K562 (cell line): ENCODE results near the gene TADA1. TPM values are rescaled to one million over a fixed set of nuclear protein-coding genes. Genes with fewer than 3 reads are reported as not detected.

Experiments
- ATAC-seq: fragments of 200-7000 bp; cut with Tn5 transposase; 3 replicates; pipeline ENCODE4 v1.9.1; 2020; ENCODE audit warnings: moderate library complexity
- BruUV-seq: library from RNA; stranded (reverse); fragments of 400-500 nt; replicated peaks from 2 replicates; lab custom pipeline; 2021; lab: Mats Ljungman, UMichigan
- CTCF ChIA-PET: fragments of 300-600 bp; formaldehyde crosslinking; extraction: SDS; loops from one replicate; lab custom pipeline; 2021; ENCODE audit warnings: low intra/inter-chr PET ratio; lab: Yijun Ruan, JAX
- POLR2A ChIA-PET: fragments of 300-600, 350-650 bp; sonication (Branson Sonifier 250); formaldehyde crosslinking; extraction: SDS; loops from one replicate; lab custom pipeline; 2021; ENCODE audit warnings: antibody characterized with exemption, inconsistent platforms; lab: Yijun Ruan, JAX
- DNase-seq, 4 experiments: peaks; one replicate each; pipeline versions ENCODE4 v3.0.0 to v3.0.0-alpha.2; 2011 to 2018; ENCODE audit warnings: low spot score in 3 of 4, mixed read lengths in 3 of 4; ENCODE audit errors: extremely low read depth in 1 of 4
- FAIRE-seq: peaks from 2 replicates; lab custom pipeline; 2011; peaks lifted over from hg19 to GRCh38; lab: Jason Lieb, UNC
- H2AFZ ChIP-seq: 2 replicates; pipeline ENCODE4 v1.6.0; 2011; ENCODE audit warnings: low read depth, low read length, control low read depth, inconsistent platforms
- H3K27ac ChIP-seq: fragments of 200-600 bp; 3 replicates; pipeline ENCODE4 v1.8.0; 2011; ENCODE audit warnings: low read depth, mild to moderate bottlenecking, control low read depth, inconsistent platforms, low read length, moderate library complexity, mixed read lengths; ENCODE audit errors: extremely low read depth
- H3K27me3 ChIP-seq, 2 experiments: fragments of 300-600 bp in 1 of 2; 2 replicates in 1 of 2; 3 replicates in 1 of 2; pipeline versions ENCODE4 v1.6.0 to v1.8.0; 2011; ENCODE audit warnings: inconsistent platforms in 2 of 2, low read length in 2 of 2, mild to moderate bottlenecking in 1 of 2, mixed read lengths in 1 of 2, moderate library complexity in 1 of 2; ENCODE audit not compliant: control insufficient read depth in 2 of 2, insufficient read depth in 2 of 2
- H3K36me3 ChIP-seq: fragments of 300-600 bp; 3 replicates; pipeline ENCODE4 v1.8.0; 2011; ENCODE audit warnings: mild to moderate bottlenecking, low read length, inconsistent platforms; ENCODE audit not compliant: control insufficient read depth, insufficient read depth
- H3K4me1 ChIP-seq, 2 experiments: fragments of 200-600 bp in 1 of 2; replicated peaks in 1 of 2; 2 replicates in 1 of 2; 3 replicates in 1 of 2; pipeline versions ENCODE4 v1.5.1 to v1.8.0; 2011; ENCODE audit warnings: inconsistent platforms in 2 of 2, low read length in 2 of 2, mild to moderate bottlenecking in 1 of 2, mixed read lengths in 1 of 2, moderate library complexity in 1 of 2; ENCODE audit not compliant: control insufficient read depth in 2 of 2, insufficient read depth in 2 of 2
- H3K4me2 ChIP-seq: 2 replicates; pipeline ENCODE4 v1.6.1; 2011; ENCODE audit warnings: low read length, control low read depth, inconsistent platforms, mixed read lengths; ENCODE audit not compliant: insufficient read depth
- H3K4me3 ChIP-seq: fragments of 200-600 bp; sonication (generic), shearing (Covaris generic); 2 replicates; pipeline ENCODE4 v1.5.1; 2016; ENCODE audit warnings: control low read depth, inconsistent platforms
- H3K79me2 ChIP-seq: fragments of 200-600 bp; 3 replicates; pipeline ENCODE4 v1.8.0; 2011; ENCODE audit warnings: low read length, inconsistent platforms; ENCODE audit not compliant: control insufficient read depth, insufficient read depth
- H3K9ac ChIP-seq, 2 experiments: 2 replicates each; pipeline versions ENCODE4 v1.6.0 to v1.6.1; 2011; ENCODE audit warnings: low read depth in 2 of 2, low read length in 2 of 2, control low read depth in 1 of 2, inconsistent platforms in 1 of 2, mild to moderate bottlenecking in 1 of 2, mixed read lengths in 1 of 2; ENCODE audit not compliant: insufficient read depth in 1 of 2
- H3K9me1 ChIP-seq: one replicate; pipeline ENCODE4 v1.6.0; 2011; ENCODE audit warnings: inconsistent platforms, mild to moderate bottlenecking, low read length, moderate library complexity; ENCODE audit not compliant: control insufficient read depth, insufficient read depth
- H3K9me3 ChIP-seq: replicated peaks from 2 replicates; pipeline ENCODE4 v1.5.1; 2011; ENCODE audit warnings: low read depth, low read length, inconsistent platforms; ENCODE audit not compliant: control insufficient read depth, insufficient read depth
- H4K20me1 ChIP-seq: replicated peaks from 2 replicates; pipeline ENCODE4 v1.6.1; 2011; ENCODE audit warnings: low read length, inconsistent platforms, mixed read lengths; ENCODE audit not compliant: control insufficient read depth, insufficient read depth
- EWSR1 ChIP-seq: fragments of 450-650 bp; IDR thresholded peaks from 2 replicates; pipeline ENCODE4 v1.6.1; 2018; ENCODE audit warnings: borderline replicate concordance, mild to moderate bottlenecking, low read depth, moderate library complexity; ENCODE audit not compliant: partially characterized antibody
- HNRNPK ChIP-seq: fragments of 200-400 bp; formaldehyde crosslinking; IDR thresholded peaks from one replicate; pipeline ENCODE4 v1.6.1; 2018; ENCODE audit warnings: mild to moderate bottlenecking, low read depth, low read length; ENCODE audit not compliant: poor library complexity, severe bottlenecking
- KDM4B ChIP-seq, 2 experiments: fragments of 450-650 bp in 1 of 2; sonication (generic) in 1 of 2; IDR thresholded peaks; 2 replicates each; pipeline ENCODE4 v1.6.1; 2016 to 2017; ENCODE audit warnings: borderline replicate concordance in 2 of 2, antibody characterized with exemption in 1 of 2, low read depth in 1 of 2, mild to moderate bottlenecking in 1 of 2
- KLF6 ChIP-seq: fragments of 250-450 bp; sonication (Bioruptor Pico); IDR thresholded peaks from 2 replicates; pipeline ENCODE4 v1.4.0; 2020; ENCODE audit warnings: mild to moderate bottlenecking, moderate library complexity, borderline replicate concordance
- NCOA4 ChIP-seq: fragments of 450-650 bp; IDR thresholded peaks from 2 replicates; pipeline ENCODE4 v1.6.1; 2018; ENCODE audit warnings: mild to moderate bottlenecking; ENCODE audit not compliant: partially characterized antibody
- NFIX ChIP-seq: fragments of 250-450 bp; sonication (Bioruptor Pico); IDR thresholded peaks from 2 replicates; pipeline ENCODE4 v1.4.0; 2020; ENCODE audit warnings: low read depth, mild to moderate bottlenecking, moderate library complexity
- NR4A1 ChIP-seq, 2 experiments: fragments of 250-450 bp in 1 of 2; fragments of 450-650 bp in 1 of 2; sonication (Bioruptor Pico) in 1 of 2; IDR thresholded peaks; 2 replicates each; pipeline versions ENCODE4 v1.4.0 to v1.6.1; 2016 to 2020; ENCODE audit warnings: mild to moderate bottlenecking in 2 of 2, missing compliant biosample characterization in 1 of 2, missing genetic modification characterization in 1 of 2, moderate library complexity in 1 of 2
- PHF21A ChIP-seq: fragments of 450-650 bp; IDR thresholded peaks from 2 replicates; pipeline ENCODE4 v1.6.1; 2017; ENCODE audit warnings: low read depth, borderline replicate concordance
- TBL1XR1 ChIP-seq, 2 experiments: IDR thresholded peaks; 2 replicates each; pipeline ENCODE4 v1.6.1; 2012; ENCODE audit warnings: improper control_type of control experiment in 2 of 2, low read length in 2 of 2, mild to moderate bottlenecking in 1 of 2
- ZNF41 ChIP-seq: fragments of 250-450 bp; sonication (Bioruptor Pico); conservative IDR thresholded peaks from 2 replicates; pipeline ENCODE4 v1.4.0; 2020; ENCODE audit warnings: mild to moderate bottlenecking
- ZNF511 ChIP-seq: sonication (generic); formaldehyde crosslinking; IDR thresholded peaks from 2 replicates; pipeline ENCODE4 v1.8.0; 2022; ENCODE audit warnings: mild to moderate bottlenecking, missing genetic modification reagents
- WGBS: fragments of 100-300 bp; shearing (Covaris generic); methylation state at CpG from one replicate; pipeline ENCODE4 v1.1.6; 2016; ENCODE audit warnings: low coverage, mixed read lengths; ENCODE audit not compliant: insufficient coverage; ENCODE audit errors: missing lambda C conversion rate; 5-methylcytosine and 5-hydroxymethylcytosine counted together
- in situ Hi-C: fragments of 300-500 bp; cut with MboI; formaldehyde crosslinking; loops from 4 replicates; pipeline ENCODE4 v1.15.0; 2018; ENCODE audit warnings: inconsistent platforms, mixed read lengths
- intact Hi-C: fragments of 100-400 bp; cut with micrococcal nuclease; formaldehyde crosslinking; loops from 2 replicates; pipeline ENCODE4 v1.14.2; 2022
- polyA plus RNA-seq, 8 experiments: library from polyadenylated mRNA; depleted of rRNA in 4 of 8; stranded (reverse) in 5 of 8; unstranded in 3 of 8; fragments of >200 nt; fragmentation: Nextera tagmentation in 2 of 8; fragmentation: Illumina TruSeq in 1 of 8; extraction: Ambion mirVana in 2 of 8; extraction: Trizol in 1 of 8; gene quantifications; 2 replicates each; pipeline versions ENCODE4 v1.2.1 to v1.2.3, GENCODE V29; 2011 to 2014; ENCODE audit warnings: inconsistent platforms in 1 of 8, missing spikeins in 1 of 8
- total RNA-seq, 7 experiments: library from RNA; depleted of rRNA in 6 of 7; stranded (reverse); fragments of >200 nt in 6 of 7; fragmentation: Illumina TruSeq in 2 of 7; extraction: Trizol in 2 of 7; gene quantifications; 2 replicates each; pipeline versions ENCODE4 v1.2.1 to v1.2.3, GENCODE V29; 2011 to 2021; ENCODE audit warnings: low replicate concordance in 1 of 7
- TF ChIP-seq, protein P1 (sequence below): sonication (generic); formaldehyde crosslinking; IDR thresholded peaks from 2 replicates; pipeline ENCODE4 v1.9.0; 2022; ENCODE audit warnings: mild to moderate bottlenecking, missing genetic modification reagents
- TF ChIP-seq, protein P2 (sequence below): IDR thresholded peaks from 3 replicates; pipeline ENCODE4 v1.6.1; 2011; ENCODE audit warnings: borderline replicate concordance, mild to moderate bottlenecking, moderate library complexity; ENCODE audit not compliant: insufficient read length; ENCODE audit errors: extremely low read depth
- TF ChIP-seq, protein P3 (sequence below): sonication (generic); formaldehyde crosslinking; IDR thresholded peaks from 2 replicates; pipeline ENCODE4 v1.8.1; 2023; ENCODE audit warnings: mild to moderate bottlenecking, missing genetic modification reagents

Gene TADA1
- total and polyA plus RNA-seq, 9 of the 15 experiments (the other 6 are each of a cell fraction or from before 2014, with no cell fraction given) = 15.9 to 76.5 (median 28.7) TPM

DNA sequence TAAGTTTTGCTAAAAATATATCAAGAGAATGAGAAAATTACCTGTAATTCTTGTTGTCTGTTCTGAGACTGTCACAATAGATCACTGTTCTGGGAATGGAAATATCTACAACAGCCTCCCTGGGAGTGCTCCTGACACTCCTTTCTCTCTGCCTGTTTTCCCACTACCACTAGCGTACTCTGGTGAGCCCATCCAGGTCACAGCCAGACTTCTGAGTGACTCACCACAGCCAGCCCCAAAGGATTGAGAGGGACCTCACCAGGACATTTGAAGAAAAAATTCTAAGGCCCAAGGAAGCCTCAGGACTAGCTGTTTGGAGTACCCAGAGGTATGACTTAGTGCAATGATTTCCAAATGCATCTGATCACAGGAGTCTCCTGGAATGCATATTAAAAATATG lies 39.0 kb upstream of the TADA1 start:
- CTCF ChIA-PET = no interaction called here
- TF ChIP-seq NR4A1 (CRISPR knock-in tag; IDR thresholded peaks at IDR 0.05) = no peak
- no peak for TF ChIP-seq NR4A1 (tag; IDR thresholded peaks at IDR 0.05)
- no peak for TF ChIP-seq PHF21A
- no peak for TF ChIP-seq EWSR1
- no peak for TF ChIP-seq ZNF511 (CRISPR knock-in tag)
- no peak for TF ChIP-seq KDM4B (IDR thresholded peaks at IDR 0.05; ENCODE audit: borderline replicate concordance in 2 of 2, low read depth in 1 of 2)
- TF ChIP-seq TBL1XR1 (IDR thresholded peaks at IDR 0.05; ENCODE audit: low read length in 2 of 2) = no peak
- TF ChIP-seq NFIX (CRISPR knock-in tag) = no peak
- TF ChIP-seq, protein P1, sequence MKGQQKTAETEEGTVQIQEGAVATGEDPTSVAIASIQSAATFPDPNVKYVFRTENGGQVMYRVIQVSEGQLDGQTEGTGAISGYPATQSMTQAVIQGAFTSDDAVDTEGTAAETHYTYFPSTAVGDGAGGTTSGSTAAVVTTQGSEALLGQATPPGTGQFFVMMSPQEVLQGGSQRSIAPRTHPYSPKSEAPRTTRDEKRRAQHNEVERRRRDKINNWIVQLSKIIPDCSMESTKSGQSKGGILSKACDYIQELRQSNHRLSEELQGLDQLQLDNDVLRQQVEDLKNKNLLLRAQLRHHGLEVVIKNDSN (CRISPR knock-in tag) = no peak
- TF ChIP-seq KLF6 (CRISPR knock-in tag) = no peak
- no peak for TF ChIP-seq ZNF41
- TF ChIP-seq NCOA4 = no peak
- TF ChIP-seq, protein P2, sequence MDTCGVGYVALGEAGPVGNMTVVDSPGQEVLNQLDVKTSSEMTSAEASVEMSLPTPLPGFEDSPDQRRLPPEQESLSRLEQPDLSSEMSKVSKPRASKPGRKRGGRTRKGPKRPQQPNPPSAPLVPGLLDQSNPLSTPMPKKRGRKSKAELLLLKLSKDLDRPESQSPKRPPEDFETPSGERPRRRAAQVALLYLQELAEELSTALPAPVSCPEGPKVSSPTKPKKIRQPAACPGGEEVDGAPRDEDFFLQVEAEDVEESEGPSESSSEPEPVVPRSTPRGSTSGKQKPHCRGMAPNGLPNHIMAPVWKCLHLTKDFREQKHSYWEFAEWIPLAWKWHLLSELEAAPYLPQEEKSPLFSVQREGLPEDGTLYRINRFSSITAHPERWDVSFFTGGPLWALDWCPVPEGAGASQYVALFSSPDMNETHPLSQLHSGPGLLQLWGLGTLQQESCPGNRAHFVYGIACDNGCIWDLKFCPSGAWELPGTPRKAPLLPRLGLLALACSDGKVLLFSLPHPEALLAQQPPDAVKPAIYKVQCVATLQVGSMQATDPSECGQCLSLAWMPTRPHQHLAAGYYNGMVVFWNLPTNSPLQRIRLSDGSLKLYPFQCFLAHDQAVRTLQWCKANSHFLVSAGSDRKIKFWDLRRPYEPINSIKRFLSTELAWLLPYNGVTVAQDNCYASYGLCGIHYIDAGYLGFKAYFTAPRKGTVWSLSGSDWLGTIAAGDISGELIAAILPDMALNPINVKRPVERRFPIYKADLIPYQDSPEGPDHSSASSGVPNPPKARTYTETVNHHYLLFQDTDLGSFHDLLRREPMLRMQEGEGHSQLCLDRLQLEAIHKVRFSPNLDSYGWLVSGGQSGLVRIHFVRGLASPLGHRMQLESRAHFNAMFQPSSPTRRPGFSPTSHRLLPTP = no peak
- TF ChIP-seq, protein P3, sequence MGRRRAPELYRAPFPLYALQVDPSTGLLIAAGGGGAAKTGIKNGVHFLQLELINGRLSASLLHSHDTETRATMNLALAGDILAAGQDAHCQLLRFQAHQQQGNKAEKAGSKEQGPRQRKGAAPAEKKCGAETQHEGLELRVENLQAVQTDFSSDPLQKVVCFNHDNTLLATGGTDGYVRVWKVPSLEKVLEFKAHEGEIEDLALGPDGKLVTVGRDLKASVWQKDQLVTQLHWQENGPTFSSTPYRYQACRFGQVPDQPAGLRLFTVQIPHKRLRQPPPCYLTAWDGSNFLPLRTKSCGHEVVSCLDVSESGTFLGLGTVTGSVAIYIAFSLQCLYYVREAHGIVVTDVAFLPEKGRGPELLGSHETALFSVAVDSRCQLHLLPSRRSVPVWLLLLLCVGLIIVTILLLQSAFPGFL = no peak
- no peak for TF ChIP-seq HNRNPK

More for the DNA sequence above, 39.0 kb upstream of the TADA1 start:
- FAIRE-seq (no peak), ATAC-seq (no peak), DNase-seq (no peak)
- no peak overlapping the region for H3K4me2 ChIP-seq
- H3K4me3 ChIP-seq = no peak overlapping the region
- H3K79me2 ChIP-seq = no peaks in the 10 kb centered on the region
- H3K9me3 ChIP-seq = no peaks in the 10 kb centered on the region; the same call in 1 of the 2 replicates
- intact Hi-C loops = no loop called here
- H3K27me3 ChIP-seq = peaks cover 21 to 30% of the 10 kb centered on the region in 2 experiments
- 0 out of 5 replicates have a peak, but pooled peaks cover 0 to 2% of the 10 kb centered on the region in 2 experiments for H3K4me1 ChIP-seq
- no peak overlapping the region for H2AFZ ChIP-seq
- H3K9me1 ChIP-seq = no peaks in the 10 kb centered on the region
- no TSS peak for BruUV-seq
- H3K9ac ChIP-seq = no peak overlapping the region
- in situ Hi-C loops = loop anchor here (5.0 kb wide), 1 partner anchor 142 kb away; no protein-coding TSS in a partner anchor
- no peaks in the 10 kb centered on the region for H4K20me1 ChIP-seq
- no peaks in the 10 kb centered on the region for H3K36me3 ChIP-seq
- 6% methylated on average over 1 of the region's 1 CpG for WGBS
- no peak overlapping the region for H3K27ac ChIP-seq
- POLR2A ChIA-PET = no interaction called here
